GM23248 (cell line): ENCODE data around the gene TRIM38. TPM values are rescaled to one million over a fixed set of nuclear protein-coding genes. Genes with fewer than 3 reads are reported as not detected.
"Not testable (repeated sequence)": the region's sequence is repeated elsewhere in the genome, so short reads cannot be mapped to it uniquely, and the experiment has no call there.

ENCODE experiments used
- DNase-seq: peaks from one replicate; pipeline ENCODE4 v3.0.0-alpha.2; 2015
- H2AFZ ChIP-seq: fragments of 200-600 bp; sonication (generic); 2 replicates; pipeline ENCODE4 v1.6.1; 2016; ENCODE audit warnings: antibody characterized with exemption
- H3F3A ChIP-seq: fragments of 200-600 bp; sonication (generic); 2 replicates; pipeline ENCODE4 v1.6.1; 2016; ENCODE audit warnings: mild to moderate bottlenecking, antibody characterized with exemption, mixed run types; ENCODE audit not compliant: insufficient read depth
- H3K27ac ChIP-seq: fragments of 200-600 bp; sonication (generic); 2 replicates; pipeline ENCODE4 v1.5.1; 2016; ENCODE audit warnings: mild to moderate bottlenecking
- H3K27me3 ChIP-seq: fragments of 200-600 bp; sonication (generic); replicated peaks from 2 replicates; pipeline ENCODE4 v1.6.1; 2016; ENCODE audit warnings: mild to moderate bottlenecking; ENCODE audit not compliant: insufficient read depth
- H3K36me3 ChIP-seq: fragments of 200-600 bp; sonication (generic); 2 replicates; pipeline ENCODE4 v1.6.1; 2016; ENCODE audit warnings: low read depth, mild to moderate bottlenecking
- H3K4me1 ChIP-seq: fragments of 200-600 bp; sonication (generic); 2 replicates; pipeline ENCODE4 v1.6.1; 2016; ENCODE audit warnings: mild to moderate bottlenecking; ENCODE audit not compliant: insufficient read depth
- H3K4me2 ChIP-seq: fragments of 200-600 bp; sonication (generic); one replicate; pipeline ENCODE4 v1.6.1; 2016; ENCODE audit warnings: mild to moderate bottlenecking; ENCODE audit not compliant: unreplicated experiment
- H3K4me3 ChIP-seq: fragments of 200-600 bp; sonication (generic); 2 replicates; pipeline ENCODE4 v1.5.1; 2016; ENCODE audit warnings: mild to moderate bottlenecking
- H3K79me2 ChIP-seq: fragments of 200-600 bp; sonication (generic); 2 replicates; pipeline ENCODE4 v1.6.1; 2016; ENCODE audit warnings: mild to moderate bottlenecking; ENCODE audit not compliant: insufficient read depth
- H3K9ac ChIP-seq: fragments of 200-600 bp; sonication (generic); 2 replicates; pipeline ENCODE4 v1.6.1; 2016; ENCODE audit warnings: mild to moderate bottlenecking
- H3K9me2 ChIP-seq: fragments of 200-600 bp; sonication (generic); 2 replicates; pipeline ENCODE4 v1.6.1; 2016; ENCODE audit warnings: mixed run types, mild to moderate bottlenecking, moderate library complexity; ENCODE audit not compliant: insufficient read depth
- H3K9me3 ChIP-seq: fragments of 200-600 bp; sonication (generic); one replicate; pipeline ENCODE4 v1.6.1; 2017; ENCODE audit warnings: low read depth
- H4K20me1 ChIP-seq: fragments of 200-600 bp; sonication (generic); 2 replicates; pipeline ENCODE4 v1.6.0; 2016; ENCODE audit not compliant: insufficient read depth
- EZH2 ChIP-seq: fragments of 200-600 bp; sonication (generic); IDR thresholded peaks from 2 replicates; pipeline ENCODE4 v1.6.1; 2018; ENCODE audit warnings: antibody characterized with exemption, mild to moderate bottlenecking; ENCODE audit not compliant: insufficient read depth, poor library complexity, severe bottlenecking
- EZH2phosphoT487 ChIP-seq: fragments of 200-600 bp; sonication (generic); IDR thresholded peaks from 2 replicates; pipeline ENCODE4 v1.6.1; 2018; ENCODE audit warnings: antibody characterized with exemption, moderate library complexity, mild to moderate bottlenecking, low read depth; ENCODE audit not compliant: insufficient read depth
- WGBS, 2 experiments: methylation state at CpG; one replicate each; pipeline ENCODE4 v1.1.6; 2015 to 2017; ENCODE audit warnings: low lambda C conversion rate in 2 of 2, low coverage in 1 of 2; ENCODE audit errors: missing lambda C conversion rate in 2 of 2; 5-methylcytosine and 5-hydroxymethylcytosine counted together
- in situ Hi-C: fragments of 300-500 bp; cut with MboI; formaldehyde crosslinking; loops from 2 replicates; pipeline ENCODE4 v1.15.0; 2020
- polyA plus RNA-seq: library from polyadenylated mRNA; unstranded; fragments of >200 nt; fragmentation: Nextera tagmentation; extraction: Ambion mirVana; gene quantifications from 2 replicates; pipeline ENCODE4 v1.2.1, GENCODE V29; 2016
- total RNA-seq: library from RNA; depleted of rRNA; stranded (reverse); fragments of >200 nt; shearing (Covaris generic); gene quantifications from 2 replicates; pipeline ENCODE4 v1.2.3, GENCODE V29; 2014

The TRIM38 gene
- total and polyA plus RNA-seq, 2 experiments from 2014 or later, result 7.3 to 7.6 TPM

GRCh38 chr6:25998379-25998778, 35.8 kb downstream of the TRIM38 start:
- Histone ChIP-seq H3K4me3 (no peak overlapping the region), H3K27me3 (no peaks in the 10 kb centered on the region), H3K9ac (no peak overlapping the region), H3F3A (no peaks in the 10 kb centered on the region), H2AFZ (no peak overlapping the region), H3K36me3 (0 out of 2 replicates have a peak, but pooled peaks cover 5% of the 10 kb centered on the region), H3K4me2 (no peak overlapping the region), H3K9me2 (no peaks in the 10 kb centered on the region), H3K27ac (no peak overlapping the region), H3K79me2 (peaks cover 24% of the 10 kb centered on the region; the same call in 1 of the 2 replicates), H3K4me1 (peaks cover 6% of the 10 kb centered on the region), H3K9me3 (no peaks in the 10 kb centered on the region), H4K20me1 (no peaks in the 10 kb centered on the region)
- no peak for DNase-seq
- in situ Hi-C loops, result no loop called here
- TF ChIP-seq EZH2 (no peak), EZH2phosphoT487 (no peak)

GRCh38 chr6:25999225-25999624, 36.6 kb downstream of the TRIM38 start:
- H3F3A ChIP-seq, H4K20me1 ChIP-seq, H3K9ac ChIP-seq, H2AFZ ChIP-seq, H3K27me3 ChIP-seq, H3K27ac ChIP-seq, H3K4me1 ChIP-seq, H3K36me3 ChIP-seq, H3K4me3 ChIP-seq, DNase-seq, in situ Hi-C loops, H3K9me3 ChIP-seq, H3K4me2 ChIP-seq, H3K9me2 ChIP-seq: not testable (repeated sequence)
- WGBS, 2 experiments, result 38 to 39% methylated on average over 2 of the region's 2 CpGs
- peaks cover 16% of the 10 kb centered on the region; the same call in 1 of the 2 replicates for H3K79me2 ChIP-seq

- Histone ChIP-seq H3K27me3 (no peaks in the 10 kb centered on the region), H3K9me3 (no peaks in the 10 kb centered on the region), H3K9me2 (no peaks in the 10 kb centered on the region), H3K36me3 (0 out of 2 replicates have a peak, but pooled peaks cover 5% of the 10 kb centered on the region), H3K9ac (no peak overlapping the region), H3F3A (no peaks in the 10 kb centered on the region), H4K20me1 (no peaks in the 10 kb centered on the region), H3K4me3 (no peak overlapping the region), H3K4me2 (no peak overlapping the region), H3K4me1 (no peaks in the 10 kb centered on the region), H3K79me2 (0 out of 2 replicates have a peak, but pooled peaks cover 4% of the 10 kb centered on the region), H3K27ac (no peak overlapping the region), H2AFZ (no peak overlapping the region)
- DNase-seq, result no peak
- TF ChIP-seq EZH2phosphoT487, result no peak
- no peak for TF ChIP-seq EZH2
- in situ Hi-C loops, result no loop called here
- WGBS, 2 experiments, result 95 to 96% methylated on average over 9 of the region's 9 CpGs
These were observed 38.0 kb downstream of the TRIM38 start for GRCh38 chr6:26000366-26001144.

- Histone ChIP-seq H3F3A (no peaks in the 10 kb centered on the region), H3K9me2 (no peaks in the 10 kb centered on the region), H3K9me3 (no peaks in the 10 kb centered on the region), H3K4me2 (no peak overlapping the region), H3K9ac (no peak overlapping the region), H3K27me3 (no peaks in the 10 kb centered on the region), H3K79me2 (no peaks in the 10 kb centered on the region), H3K36me3 (0 out of 2 replicates have a peak, but pooled peaks cover 2% of the 10 kb centered on the region), H3K4me3 (no peak overlapping the region), H3K27ac (no peak overlapping the region), H3K4me1 (no peaks in the 10 kb centered on the region), H2AFZ (no peak overlapping the region), H4K20me1 (no peaks in the 10 kb centered on the region)
- WGBS, 2 experiments, result 3% methylated on average over 3 of the region's 3 CpGs
- peak; percentile 66 for DNase-seq
- in situ Hi-C loops, result no loop called here
- TF ChIP-seq EZH2phosphoT487, result no peak
- no peak for TF ChIP-seq EZH2
These were observed 40.6 kb downstream of the TRIM38 start for GRCh38 chr6:26003102-26003694.
